GM18526 (cell line): Measurements from ENCODE around the gene STOML1.

Experiments
- POLR2A ChIP-seq: IDR thresholded peaks from 3 replicates; pipeline ENCODE4 v1.6.1; 2011; ENCODE audit not compliant: insufficient read length; ENCODE audit errors: extremely low read depth

STOML1 gene, protein sequence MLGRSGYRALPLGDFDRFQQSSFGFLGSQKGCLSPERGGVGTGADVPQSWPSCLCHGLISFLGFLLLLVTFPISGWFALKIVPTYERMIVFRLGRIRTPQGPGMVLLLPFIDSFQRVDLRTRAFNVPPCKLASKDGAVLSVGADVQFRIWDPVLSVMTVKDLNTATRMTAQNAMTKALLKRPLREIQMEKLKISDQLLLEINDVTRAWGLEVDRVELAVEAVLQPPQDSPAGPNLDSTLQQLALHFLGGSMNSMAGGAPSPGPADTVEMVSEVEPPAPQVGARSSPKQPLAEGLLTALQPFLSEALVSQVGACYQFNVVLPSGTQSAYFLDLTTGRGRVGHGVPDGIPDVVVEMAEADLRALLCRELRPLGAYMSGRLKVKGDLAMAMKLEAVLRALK

GRCh38 chr15:73991726-73992593, at the start of gene STOML1:
TSS of gene STOML1 (minus strand) at chr15:73992295. CDS start at chr15:73992223, 72 bp downstream.
- TF ChIP-seq POLR2A: peak; percentile 63

DNA sequence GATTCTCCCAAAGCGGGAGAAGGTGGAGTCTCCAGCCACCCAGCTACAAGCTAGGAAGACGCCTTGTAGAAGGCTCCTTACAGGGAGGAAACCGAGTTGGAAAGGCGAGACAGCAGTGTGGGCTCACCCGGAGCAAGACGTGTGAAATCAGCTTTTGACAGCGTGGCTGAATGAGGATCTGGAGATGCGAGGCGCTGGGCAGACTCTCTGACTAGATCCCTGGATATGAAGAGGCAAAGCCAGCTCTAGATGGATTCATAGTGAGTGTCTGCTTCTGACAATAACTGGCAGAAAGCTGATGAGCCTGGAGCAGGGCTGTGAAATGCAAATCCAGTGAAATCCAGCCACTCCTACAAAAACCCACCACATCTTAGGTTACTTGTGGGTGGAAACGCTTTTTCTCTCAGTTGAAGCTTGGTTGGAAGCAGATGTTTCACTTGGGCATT, 49.2 kb upstream of the STOML1 start:
- no peak for TF ChIP-seq POLR2A

DNA sequence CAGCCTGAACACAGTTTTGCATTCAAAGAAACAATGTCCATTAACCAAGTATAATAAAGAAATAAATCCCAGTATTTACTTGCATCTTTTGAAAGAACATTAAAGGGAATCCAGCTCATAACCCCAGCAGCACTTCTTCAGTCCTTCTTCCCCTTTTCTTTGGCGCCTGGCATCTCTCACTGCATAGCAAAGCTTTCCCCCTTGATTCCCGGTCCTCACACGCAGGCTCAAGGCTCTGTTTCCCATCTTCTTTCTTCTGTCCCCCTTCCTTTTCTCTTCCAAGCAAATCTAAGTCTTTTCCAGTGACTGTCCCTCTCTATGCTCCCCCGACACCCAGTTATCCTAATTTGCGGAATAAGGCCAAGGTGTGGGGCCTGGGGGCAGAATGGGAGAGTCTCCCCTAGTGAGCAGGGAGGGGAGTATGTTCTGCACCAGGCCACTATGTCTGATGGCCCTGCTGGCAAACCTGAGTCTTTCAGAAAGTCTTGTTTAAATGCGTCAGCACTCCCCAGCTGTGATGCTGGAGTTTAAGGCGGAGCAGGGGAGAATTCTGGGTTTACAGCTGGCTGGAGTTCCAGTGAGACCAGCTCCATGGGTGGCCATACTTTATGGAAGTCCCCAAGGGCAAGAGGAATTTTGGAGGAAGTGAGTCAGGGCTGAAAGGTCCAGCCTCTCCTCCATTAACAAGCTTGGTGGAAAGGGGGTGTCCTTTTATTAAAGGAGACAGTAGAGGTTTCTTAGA, 48.2 kb upstream of the STOML1 start:
- TF ChIP-seq POLR2A: no peak

GRCh38 chr15:74039656-74040010, 47.5 kb upstream of the STOML1 start:
- TF ChIP-seq POLR2A: no peak

GRCh38 chr15:74038707-74039655, 46.9 kb upstream of the STOML1 start:
- TF ChIP-seq POLR2A: no peak

GRCh38 chr15:74037171-74038117, 45.3 kb upstream of the STOML1 start:
- no peak for TF ChIP-seq POLR2A

GRCh38 chr15:74036271-74037170, 44.4 kb upstream of the STOML1 start:
- TF ChIP-seq POLR2A: no peak

GRCh38 chr15:74035121-74036017, 43.3 kb upstream of the STOML1 start:
- no peak for TF ChIP-seq POLR2A

DNA sequence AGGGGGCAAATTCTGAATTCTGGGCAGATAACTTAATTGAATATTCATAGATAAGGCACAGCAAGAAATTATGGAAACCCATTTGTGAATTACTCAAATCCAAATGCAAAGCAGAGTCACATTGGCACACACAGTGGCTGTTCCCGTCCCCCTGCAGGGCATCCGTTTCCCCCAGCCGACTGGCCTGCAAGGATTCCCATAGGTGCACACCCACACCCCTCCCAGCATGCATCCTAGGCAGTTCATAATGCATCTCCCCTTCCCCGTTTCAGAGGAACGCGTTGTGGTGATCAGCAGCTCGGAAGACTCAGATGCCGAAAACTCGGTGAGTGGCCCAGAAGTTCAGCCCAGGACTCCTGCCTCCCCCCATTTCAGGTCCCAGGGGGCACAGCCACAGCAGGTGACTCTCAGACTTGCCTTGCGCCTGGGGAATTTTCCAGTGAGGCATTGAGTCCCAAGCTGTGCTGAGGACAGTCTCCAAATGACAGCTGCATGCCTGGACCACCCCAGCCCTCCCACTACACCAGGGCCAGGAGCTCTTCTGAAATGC, 42.2 kb upstream of the STOML1 start:
- no peak for TF ChIP-seq POLR2A

- TF ChIP-seq POLR2A: no peak
These were observed 40.8 kb upstream of the STOML1 start for GRCh38 chr15:74032606-74033561.
